Bronchial epithelial cell (primary cell): Measurements from ENCODE around the gene CLDN8. TPM values are rescaled to one million over a fixed set of nuclear protein-coding genes. Genes with fewer than 3 reads are reported as not detected.

Experiments used
- DNase-seq: peaks from one replicate; pipeline ENCODE4 v3.0.0-alpha.2; 2010; ENCODE audit warnings: low read depth
- FAIRE-seq: peaks from 2 replicates; lab custom pipeline; 2011; peaks lifted over from hg19 to GRCh38; lab: Jason Lieb, UNC
- H3K27me3 ChIP-seq: 2 replicates; pipeline ENCODE4 v1.5.1; 2011; ENCODE audit warnings: low read length; ENCODE audit not compliant: control insufficient read depth, insufficient read depth
- H3K36me3 ChIP-seq: 2 replicates; pipeline ENCODE4 v1.5.1; 2011; ENCODE audit warnings: low read length; ENCODE audit not compliant: control insufficient read depth, insufficient read depth
- H3K4me3 ChIP-seq: 2 replicates; pipeline ENCODE4 v1.5.1; 2011; ENCODE audit warnings: mild to moderate bottlenecking, low read depth, low read length, control low read depth
- total RNA-seq: library from RNA; depleted of rRNA; stranded (reverse); fragments of >200 nt; gene quantifications from 2 replicates; pipeline ENCODE4 v1.2.1, GENCODE V29; 2014
- TF ChIP-seq, protein P1 (sequence below): IDR thresholded peaks from 2 replicates; pipeline ENCODE4 v1.5.1; 2011; ENCODE audit warnings: mild to moderate bottlenecking, moderate library complexity, low read length, control low read depth, inconsistent platforms; ENCODE audit not compliant: insufficient read depth, severe bottlenecking

The CLDN8 gene
- total RNA-seq, 1 donor from 2014 or later, result 0.26 TPM

DNA sequence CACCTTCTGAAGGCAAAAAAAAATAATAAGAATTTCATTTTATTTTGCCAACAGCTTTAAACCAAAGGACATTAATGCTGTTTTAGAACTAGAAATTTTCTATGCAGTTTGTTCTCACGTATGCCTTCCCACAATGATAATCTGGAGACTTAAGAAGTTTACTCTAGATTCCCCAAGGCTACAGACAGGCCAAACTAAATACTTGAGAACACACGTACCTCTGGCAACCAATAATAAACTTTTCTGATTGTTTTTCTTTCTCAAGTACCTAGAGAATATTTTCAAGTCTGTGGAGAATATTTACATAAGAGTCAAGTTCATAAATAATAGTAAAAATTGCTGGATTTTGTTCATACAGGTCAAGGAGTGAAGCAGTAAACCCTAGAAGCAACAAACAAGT lies 15.9 kb downstream of the CLDN8 start:
- no peak overlapping the region for H3K4me3 ChIP-seq
- FAIRE-seq, result no peak
- no peaks in the 10 kb centered on the region for H3K36me3 ChIP-seq
- TF ChIP-seq, protein P1, sequence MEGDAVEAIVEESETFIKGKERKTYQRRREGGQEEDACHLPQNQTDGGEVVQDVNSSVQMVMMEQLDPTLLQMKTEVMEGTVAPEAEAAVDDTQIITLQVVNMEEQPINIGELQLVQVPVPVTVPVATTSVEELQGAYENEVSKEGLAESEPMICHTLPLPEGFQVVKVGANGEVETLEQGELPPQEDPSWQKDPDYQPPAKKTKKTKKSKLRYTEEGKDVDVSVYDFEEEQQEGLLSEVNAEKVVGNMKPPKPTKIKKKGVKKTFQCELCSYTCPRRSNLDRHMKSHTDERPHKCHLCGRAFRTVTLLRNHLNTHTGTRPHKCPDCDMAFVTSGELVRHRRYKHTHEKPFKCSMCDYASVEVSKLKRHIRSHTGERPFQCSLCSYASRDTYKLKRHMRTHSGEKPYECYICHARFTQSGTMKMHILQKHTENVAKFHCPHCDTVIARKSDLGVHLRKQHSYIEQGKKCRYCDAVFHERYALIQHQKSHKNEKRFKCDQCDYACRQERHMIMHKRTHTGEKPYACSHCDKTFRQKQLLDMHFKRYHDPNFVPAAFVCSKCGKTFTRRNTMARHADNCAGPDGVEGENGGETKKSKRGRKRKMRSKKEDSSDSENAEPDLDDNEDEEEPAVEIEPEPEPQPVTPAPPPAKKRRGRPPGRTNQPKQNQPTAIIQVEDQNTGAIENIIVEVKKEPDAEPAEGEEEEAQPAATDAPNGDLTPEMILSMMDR, result no peak
- DNase-seq, result no peak
- H3K27me3 ChIP-seq, result no peaks in the 10 kb centered on the region

- TF ChIP-seq, protein P1, result peak; percentile 54
- no peak overlapping the region for H3K4me3 ChIP-seq
- DNase-seq, result peak; percentile 73
- H3K27me3 ChIP-seq, result no peaks in the 10 kb centered on the region
- FAIRE-seq, result no peak
- H3K36me3 ChIP-seq, result no peaks in the 10 kb centered on the region
These were observed 21.1 kb downstream of the CLDN8 start for GRCh38 chr21:30194701-30195299.

GRCh38 chr21:30193201-30193600 lies 22.7 kb downstream of the CLDN8 start:
- Histone ChIP-seq H3K36me3 (no peaks in the 10 kb centered on the region), H3K4me3 (no peak overlapping the region), H3K27me3 (no peaks in the 10 kb centered on the region)
- DNase-seq (peak; percentile 56), FAIRE-seq (no peak)
- TF ChIP-seq, protein P1, result no peak

GRCh38 chr21:30190554-30190953 lies 25.3 kb downstream of the CLDN8 start:
- TF ChIP-seq, protein P1, result no peak
- no peak for DNase-seq
- H3K27me3 ChIP-seq, result no peaks in the 10 kb centered on the region
- no peak for FAIRE-seq
- no peaks in the 10 kb centered on the region for H3K36me3 ChIP-seq
- no peak overlapping the region for H3K4me3 ChIP-seq

DNA sequence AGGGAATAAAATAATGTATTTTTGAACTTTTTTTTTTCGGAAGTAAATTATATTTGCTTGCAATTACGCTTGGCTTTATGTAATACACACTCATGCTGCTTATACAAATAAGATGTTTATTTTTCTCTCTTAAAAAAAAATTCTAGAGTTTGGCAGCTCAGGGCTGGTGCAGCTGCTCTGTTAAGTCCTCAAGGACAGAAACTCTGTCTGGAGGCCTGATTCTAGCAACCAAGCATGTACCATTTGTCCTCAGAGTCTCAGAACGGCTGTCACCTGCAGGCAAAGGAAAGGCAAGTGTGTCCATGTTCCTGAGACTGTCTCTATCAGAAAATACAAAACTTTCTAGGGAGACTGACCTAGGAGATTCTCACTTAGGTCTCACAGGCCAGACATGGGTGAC lies 26.1 kb downstream of the CLDN8 start:
- H3K36me3 ChIP-seq, result no peaks in the 10 kb centered on the region
- no peak for DNase-seq
- TF ChIP-seq, protein P1, result no peak
- FAIRE-seq, result no peak
- no peaks in the 10 kb centered on the region for H3K27me3 ChIP-seq
- H3K4me3 ChIP-seq, result no peak overlapping the region

DNA sequence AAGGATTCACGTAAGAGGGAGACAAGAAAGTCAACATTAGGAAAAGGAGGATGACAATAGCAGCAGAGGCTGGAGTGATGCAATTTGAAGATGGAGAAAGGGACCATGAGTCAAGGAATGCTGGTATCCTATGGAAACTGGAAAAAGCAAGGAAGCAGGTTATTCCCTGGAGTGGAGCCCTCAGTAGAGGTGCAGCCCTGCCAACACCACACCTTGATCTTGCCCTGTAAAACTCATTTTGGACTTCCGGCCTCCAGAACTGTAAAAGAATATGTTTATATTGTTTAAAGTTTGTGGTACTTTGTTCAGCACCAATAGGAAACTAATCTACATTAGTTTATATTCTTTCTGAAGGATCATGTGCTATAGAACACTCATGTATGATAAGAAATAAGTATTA lies 29.7 kb downstream of the CLDN8 start:
- no peaks in the 10 kb centered on the region for H3K27me3 ChIP-seq
- TF ChIP-seq, protein P1, result no peak
- no peaks in the 10 kb centered on the region for H3K36me3 ChIP-seq
- H3K4me3 ChIP-seq, result no peak overlapping the region
- no peak for DNase-seq
- peak; percentile 7 for FAIRE-seq
